Colonic mucosa (tissue), 4 donors: ENCODE data around the gene NRP2. TPM values are rescaled to one million over a fixed set of nuclear protein-coding genes. Genes with fewer than 3 reads are reported as not detected.

Experiments used
- DNase-seq: peaks from one replicate; pipeline ENCODE4 v3.0.0-alpha.2; 2020
- H3K27ac ChIP-seq: fragments of 200-600 bp; one replicate; pipeline ENCODE4 v1.8.0; 2021
- H3K27me3 ChIP-seq: fragments of 200-600 bp; one replicate; pipeline ENCODE4 v1.8.0; 2021
- H3K36me3 ChIP-seq: fragments of 200-600 bp; one replicate; pipeline ENCODE4 v1.8.0; 2021
- H3K4me1 ChIP-seq: fragments of 200-600 bp; one replicate; pipeline ENCODE4 v1.8.0; 2021; ENCODE audit warnings: mild to moderate bottlenecking
- H3K4me3 ChIP-seq: fragments of 200-600 bp; one replicate; pipeline ENCODE4 v1.8.0; 2021
- H3K9ac ChIP-seq, 2 donors: one replicate each; pipeline ENCODE4 v1.7.0; 2013; ENCODE audit warnings: control low read depth in 2 of 2, low read depth in 2 of 2, low read length in 2 of 2
- H3K9me3 ChIP-seq: fragments of 200-600 bp; one replicate; pipeline ENCODE4 v1.8.0; 2021
- CTCF ChIP-seq: fragments of 200-600 bp; IDR thresholded peaks from one replicate; pipeline ENCODE4 v1.8.0; 2022; ENCODE audit warnings: antibody characterized with exemption, mild to moderate bottlenecking
- intact Hi-C: fragments of 100-400 bp; cut with DNase I; formaldehyde crosslinking; loops from one replicate; pipeline ENCODE4 v1.14.1; 2022
- total RNA-seq, 2 donors: library from RNA; stranded (reverse); fragmentation: NEBNext Ultra II Directional in 1 of 2; extraction: Animal tissue kit (Norgen Biotek cat#: 25700) in 1 of 2; gene quantifications; one replicate each; pipeline ENCODE4 v1.2.1, GENCODE V29; 2021
- donor health status: healthy.
- donor health status: DM: no; HTN: no; CAD: no.
- donor health status: DM: no; HTN: no; CAD: no.

Gene NRP2
- total RNA-seq, 2 donors from 2014 or later, result 5.4 to 25.2 TPM

- no peaks in the 10 kb centered on the region for H3K36me3 ChIP-seq
- H3K9ac ChIP-seq, result no peak overlapping the region
- intact Hi-C loops, result no loop called here
- no peaks in the 10 kb centered on the region for H3K4me1 ChIP-seq
- no peak overlapping the region for H3K4me3 ChIP-seq
- no peaks in the 10 kb centered on the region for H3K9me3 ChIP-seq
- H3K27ac ChIP-seq, result no peak overlapping the region
- no peaks in the 10 kb centered on the region for H3K27me3 ChIP-seq
- TF ChIP-seq CTCF, result no peak
- DNase-seq, result no peak
Measured at GRCh38 chr2:205722283-205722918, 40.1 kb downstream of the NRP2 start.

GRCh38 chr2:205723179-205723578 is 40.9 kb downstream of the NRP2 start:
- no peak for DNase-seq
- Histone ChIP-seq H3K36me3 (no peaks in the 10 kb centered on the region), H3K4me1 (no peaks in the 10 kb centered on the region), H3K27me3 (no peaks in the 10 kb centered on the region), H3K27ac (no peak overlapping the region), H3K9me3 (no peaks in the 10 kb centered on the region), H3K9ac (no peak overlapping the region), H3K4me3 (no peak overlapping the region)
- TF ChIP-seq CTCF, result no peak
- intact Hi-C loops, result no loop called here

- H3K36me3 ChIP-seq, result no peaks in the 10 kb centered on the region
- TF ChIP-seq CTCF, result no peak
- no peak for DNase-seq
Measured at GRCh38 chr2:205725059-205725458, 42.8 kb downstream of the NRP2 start.

GRCh38 chr2:205726506-205726905 is 44.2 kb downstream of the NRP2 start:
- Histone ChIP-seq H3K4me3 (no peak overlapping the region), H3K27me3 (no peaks in the 10 kb centered on the region), H3K36me3 (no peaks in the 10 kb centered on the region), H3K9ac (no peak overlapping the region), H3K9me3 (no peaks in the 10 kb centered on the region), H3K27ac (no peak overlapping the region), H3K4me1 (no peaks in the 10 kb centered on the region)
- DNase-seq, result no peak
- intact Hi-C loops, result no loop called here
- TF ChIP-seq CTCF, result no peak

More at GRCh38 chr2:205725059-205725458, 42.8 kb downstream of the NRP2 start:
- Histone ChIP-seq H3K27ac (no peak overlapping the region), H3K4me1 (no peaks in the 10 kb centered on the region), H3K27me3 (no peaks in the 10 kb centered on the region), H3K9ac (no peak overlapping the region), H3K9me3 (no peaks in the 10 kb centered on the region), H3K4me3 (no peak overlapping the region)
- intact Hi-C loops, result no loop called here

- no peak for TF ChIP-seq CTCF
- Histone ChIP-seq H3K27me3 (no peaks in the 10 kb centered on the region), H3K4me3 (no peak overlapping the region), H3K36me3 (no peaks in the 10 kb centered on the region), H3K4me1 (no peaks in the 10 kb centered on the region), H3K9me3 (no peaks in the 10 kb centered on the region), H3K9ac (no peak overlapping the region), H3K27ac (no peak overlapping the region)
- intact Hi-C loops, result no loop called here
- no peak for DNase-seq
Measured at GRCh38 chr2:205727174-205727573, 44.9 kb downstream of the NRP2 start.
